Skeletal muscle tissue (tissue), 4 donors: ENCODE data around the gene MUC5B. TPM values are rescaled to one million over a fixed set of nuclear protein-coding genes. Genes with fewer than 3 reads are reported as not detected.
"Not testable (repeated sequence)": the region's sequence is repeated elsewhere in the genome, so short reads cannot be mapped to it uniquely, and the experiment has no call there.

ENCODE experiments used
- H3K27ac ChIP-seq: one replicate; pipeline ENCODE4 v1.7.0; 2013; ENCODE audit warnings: mild to moderate bottlenecking, low read depth, low read length, inconsistent platforms
- H3K27me3 ChIP-seq, 3 donors: one replicate each; pipeline ENCODE4 v1.7.0; 2013; ENCODE audit warnings: low read length in 3 of 3; ENCODE audit not compliant: control insufficient read depth in 3 of 3, insufficient read depth in 3 of 3
- H3K36me3 ChIP-seq, 3 donors: one replicate each; pipeline ENCODE4 v1.7.0; 2013; ENCODE audit warnings: low read length in 3 of 3; ENCODE audit not compliant: control insufficient read depth in 3 of 3, insufficient read depth in 3 of 3
- H3K4me1 ChIP-seq, 3 donors: one replicate each; pipeline ENCODE4 v1.7.0; 2013; ENCODE audit warnings: low read length in 3 of 3, mild to moderate bottlenecking in 3 of 3; ENCODE audit not compliant: control insufficient read depth in 3 of 3, insufficient read depth in 3 of 3
- H3K4me3 ChIP-seq, 3 donors: one replicate each; pipeline ENCODE4 v1.7.0; 2013; ENCODE audit warnings: low read length in 3 of 3
- H3K9ac ChIP-seq, 3 donors: one replicate each; pipeline ENCODE4 v1.7.0; 2013; ENCODE audit warnings: low read length in 3 of 3, mild to moderate bottlenecking in 3 of 3, moderate library complexity in 2 of 3, low read depth in 1 of 3
- H3K9me3 ChIP-seq, 3 donors: one replicate each; pipeline ENCODE4 v1.7.0; 2013; ENCODE audit warnings: low read length in 3 of 3; ENCODE audit not compliant: control insufficient read depth in 3 of 3
- total RNA-seq: library from RNA; depleted of rRNA; stranded (reverse); fragments of >200 nt; gene quantifications from one replicate; pipeline ENCODE4 v1.2.3, GENCODE V29; 2014
- donor health status: Osteomylitis.

MUC5B gene
- total RNA-seq, 1 donor from 2014 or later: not detected

GRCh38 chr11:1264444-1264843 lies 41.6 kb downstream of the MUC5B start:
- not testable (repeated sequence) for H3K9me3 ChIP-seq, H3K27me3 ChIP-seq, H3K36me3 ChIP-seq, H3K4me3 ChIP-seq, H3K9ac ChIP-seq, H3K27ac ChIP-seq
- H3K4me1 ChIP-seq: peaks cover 16 to 20% (median 16%) of the 10 kb centered on the region in 3 donors

- H3K4me1 ChIP-seq: peaks cover 16 to 20% (median 16%) of the 10 kb centered on the region in 3 donors
- not testable (repeated sequence) for H3K27me3 ChIP-seq, H3K27ac ChIP-seq
Observed at GRCh38 chr11:1265480-1265879, 42.6 kb downstream of the MUC5B start.

GRCh38 chr11:1266976-1267375 lies 44.1 kb downstream of the MUC5B start:
- H3K9me3 ChIP-seq: not testable (repeated sequence)

More at GRCh38 chr11:1265480-1265879, 42.6 kb downstream of the MUC5B start:
- not testable (repeated sequence) for H3K36me3 ChIP-seq, H3K9ac ChIP-seq, H3K9me3 ChIP-seq, H3K4me3 ChIP-seq

GRCh38 chr11:1267441-1268100 lies 44.7 kb downstream of the MUC5B start:
- no peaks in the 10 kb centered on the region for H3K9me3 ChIP-seq
- H3K9ac ChIP-seq: no peak overlapping the region
- H3K36me3 ChIP-seq: no peaks in the 10 kb centered on the region
- H3K4me3 ChIP-seq: no peak overlapping the region
- H3K4me1 ChIP-seq: peaks cover 3 to 9% (median 6%) of the 10 kb centered on the region in 3 donors
- H3K27ac ChIP-seq: no peak overlapping the region
- no peaks in the 10 kb centered on the region for H3K27me3 ChIP-seq

More at GRCh38 chr11:1266976-1267375, 44.1 kb downstream of the MUC5B start:
- H3K4me1 ChIP-seq: peaks cover 8 to 13% (median 12%) of the 10 kb centered on the region in 3 donors
- not testable (repeated sequence) for H3K27me3 ChIP-seq, H3K9ac ChIP-seq, H3K27ac ChIP-seq, H3K36me3 ChIP-seq, H3K4me3 ChIP-seq

- no peaks in the 10 kb centered on the region for H3K27me3 ChIP-seq
- H3K9me3 ChIP-seq: no peaks in the 10 kb centered on the region
- H3K4me3 ChIP-seq: no peak overlapping the region
- H3K9ac ChIP-seq: no peak overlapping the region
- peaks cover 0 to 2% (median 0%) of the 10 kb centered on the region in 3 donors for H3K4me1 ChIP-seq
- no peak overlapping the region for H3K27ac ChIP-seq
- H3K36me3 ChIP-seq: peaks cover 2 to 7% (median 4%) of the 10 kb centered on the region in 3 donors
Observed at GRCh38 chr11:1269957-1270356, 47.1 kb downstream of the MUC5B start.

GRCh38 chr11:1270476-1270875 lies 47.6 kb downstream of the MUC5B start:
- peaks cover 5 to 12% (median 8%) of the 10 kb centered on the region in 3 donors for H3K36me3 ChIP-seq
- H3K27me3 ChIP-seq: no peaks in the 10 kb centered on the region
- no peak overlapping the region for H3K9ac ChIP-seq
- no peak overlapping the region for H3K4me3 ChIP-seq
- peaks cover 0 to 2% (median 0%) of the 10 kb centered on the region in 3 donors for H3K4me1 ChIP-seq
- no peaks in the 10 kb centered on the region for H3K9me3 ChIP-seq
- H3K27ac ChIP-seq: no peak overlapping the region

- Histone ChIP-seq H3K27ac (no peak overlapping the region), H3K27me3 (no peaks in the 10 kb centered on the region), H3K9me3 (no peaks in the 10 kb centered on the region), H3K4me1 (peaks cover 0 to 2% (median 0%) of the 10 kb centered on the region in 3 donors), H3K4me3 (no peak overlapping the region), H3K9ac (no peak overlapping the region), H3K36me3 (peaks cover 9 to 17% (median 10%) of the 10 kb centered on the region in 3 donors)
Observed at GRCh38 chr11:1271002-1271401, 48.1 kb downstream of the MUC5B start.

- Histone ChIP-seq H3K9me3 (no peaks in the 10 kb centered on the region), H3K4me3 (no peak overlapping the region), H3K4me1 (peaks cover 0 to 2% (median 0%) of the 10 kb centered on the region in 3 donors), H3K27ac (no peak overlapping the region), H3K36me3 (peaks cover 13 to 19% (median 14%) of the 10 kb centered on the region in 3 donors), H3K9ac (no peak overlapping the region), H3K27me3 (no peaks in the 10 kb centered on the region)
Observed at GRCh38 chr11:1271406-1271805, 48.5 kb downstream of the MUC5B start.

GRCh38 chr11:1271927-1272326 lies 49.1 kb downstream of the MUC5B start:
- no peaks in the 10 kb centered on the region for H3K27me3 ChIP-seq
- no peak overlapping the region for H3K9ac ChIP-seq
- H3K36me3 ChIP-seq: peaks cover 14 to 24% (median 19%) of the 10 kb centered on the region in 3 donors
- no peak overlapping the region for H3K27ac ChIP-seq
- no peak overlapping the region for H3K4me3 ChIP-seq
- H3K9me3 ChIP-seq: no peaks in the 10 kb centered on the region
- H3K4me1 ChIP-seq: peaks cover 0 to 2% (median 0%) of the 10 kb centered on the region in 3 donors

GRCh38 chr11:1272531-1272930 lies 49.7 kb downstream of the MUC5B start:
- no peak overlapping the region for H3K4me3 ChIP-seq
- no peak overlapping the region for H3K9ac ChIP-seq
- no peaks in the 10 kb centered on the region for H3K27me3 ChIP-seq
- no peaks in the 10 kb centered on the region for H3K4me1 ChIP-seq
- no peaks in the 10 kb centered on the region for H3K9me3 ChIP-seq
- peaks cover 14 to 26% (median 24%) of the 10 kb centered on the region in 3 donors for H3K36me3 ChIP-seq
- H3K27ac ChIP-seq: no peak overlapping the region
